IPS DF 19.7 (cell line): ENCODE measurements around the gene NDUFB6.
A peak's percentile ranks its signal among the peaks of the same experiment; 100 is the strongest.
"Not testable (repeated sequence)": the region's sequence is repeated elsewhere in the genome, so short reads cannot be mapped to it uniquely, and the experiment has no call there.

Source experiments
- DNase-seq: peaks from one replicate; pipeline ENCODE4 v3.0.0-alpha.2; 2013; ENCODE audit warnings: low read depth, low spot score

Gene NDUFB6

DNA sequence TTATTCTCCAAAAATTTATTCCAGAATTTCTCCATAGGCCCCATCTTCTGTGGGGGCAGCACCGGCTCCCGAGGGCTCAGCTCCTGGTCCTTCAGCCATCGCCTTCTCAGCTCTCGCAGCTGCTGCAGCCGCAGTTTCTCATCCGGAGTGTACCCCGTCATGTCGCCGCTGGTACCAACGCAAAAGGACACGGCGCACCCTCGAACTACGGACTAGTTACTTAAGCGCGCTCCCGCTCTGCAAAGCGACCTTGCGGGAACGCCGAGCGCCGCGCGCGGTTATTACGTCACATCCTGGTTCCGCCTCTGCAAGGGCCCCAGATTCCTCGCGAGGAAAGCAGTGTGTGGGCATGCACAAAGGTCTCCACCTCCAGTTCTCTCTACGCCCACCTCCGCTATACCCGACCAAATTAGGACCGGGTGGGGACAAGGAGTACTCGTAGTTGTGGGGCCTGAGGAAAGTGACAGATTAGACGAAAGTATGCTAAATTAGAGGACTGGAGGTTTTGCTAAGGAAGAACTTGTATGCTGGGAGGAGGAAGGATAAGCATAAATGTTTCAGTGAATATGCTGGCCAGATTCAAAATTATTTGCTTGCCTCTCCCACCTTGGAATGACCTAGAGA is at the start of gene NDUFB6:
Gene NDUFB6, minus strand, starts transcription at position 260 of the 624 bp plus-strand sequence. Its CDS starts 99 bp downstream, at position 161.
- DNase-seq: peak; percentile 90

GRCh38 chr9:32618261-32618660 is 45.3 kb upstream of the NDUFB6 start:
- DNase-seq: no peak

GRCh38 chr9:32606811-32607210 is 33.9 kb upstream of the NDUFB6 start:
- no peak for DNase-seq

DNA sequence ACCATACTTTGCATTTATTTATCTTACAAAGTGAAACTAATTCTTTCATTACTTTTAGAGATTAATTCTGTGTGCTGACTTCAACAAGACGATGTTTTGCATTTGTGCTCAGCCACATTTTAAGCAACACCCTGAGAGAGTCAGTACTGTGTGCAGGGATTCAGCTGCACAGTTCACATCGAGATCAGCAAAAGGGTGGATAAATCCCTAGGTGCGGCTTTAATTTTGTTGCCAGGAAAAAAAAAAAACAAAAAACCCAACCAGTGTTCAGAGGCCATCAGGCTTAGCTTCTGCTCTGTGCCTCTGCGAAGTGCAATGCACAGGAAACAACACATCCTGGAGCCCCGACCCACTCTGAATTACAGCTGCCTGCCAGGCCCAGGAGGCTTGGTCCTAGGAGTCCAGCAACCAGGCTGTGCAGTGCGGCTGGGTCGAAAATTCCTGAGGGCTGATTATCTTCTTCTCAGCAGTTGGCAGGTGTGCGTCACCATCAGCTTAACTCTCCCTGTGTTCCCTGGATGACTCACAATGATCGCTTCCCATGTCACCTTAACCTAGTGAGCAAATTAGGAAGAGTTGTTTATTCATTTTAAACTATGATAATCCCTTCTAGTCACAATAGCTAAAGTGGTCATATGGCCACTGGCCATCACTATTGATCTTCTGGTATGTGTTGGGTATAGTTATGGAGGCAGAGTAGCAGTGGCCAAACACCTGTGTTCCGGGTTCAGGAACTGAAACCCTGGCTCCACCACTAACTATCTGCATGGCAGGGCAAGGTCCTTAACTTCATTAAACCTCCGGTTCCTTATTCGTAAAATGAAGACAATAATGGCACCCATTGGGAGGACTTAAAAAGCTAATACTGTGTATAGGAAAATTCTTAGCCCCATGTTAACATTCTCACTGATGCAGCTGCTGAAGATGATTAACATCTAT is 31.2 kb upstream of the NDUFB6 start:
- DNase-seq: no peak

DNA sequence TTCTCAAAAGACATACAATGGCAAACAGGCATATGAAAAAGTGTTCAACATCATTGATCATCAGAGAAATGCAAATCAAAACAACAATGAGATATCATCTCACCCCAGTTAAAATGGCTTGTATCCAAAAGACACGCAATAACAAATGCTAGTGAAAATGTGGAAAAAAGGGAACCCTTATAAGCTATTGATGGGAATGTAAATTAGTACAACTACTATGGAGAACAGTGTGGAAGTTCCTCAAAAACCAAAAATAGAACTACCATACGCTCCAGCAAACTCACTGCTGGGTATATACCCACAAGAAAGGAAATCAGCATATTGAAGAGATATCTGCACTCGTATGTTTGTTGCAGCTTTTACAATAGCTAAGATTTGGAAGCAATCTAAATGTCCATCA is 26.1 kb upstream of the NDUFB6 start:
- DNase-seq: not testable (repeated sequence)

DNA sequence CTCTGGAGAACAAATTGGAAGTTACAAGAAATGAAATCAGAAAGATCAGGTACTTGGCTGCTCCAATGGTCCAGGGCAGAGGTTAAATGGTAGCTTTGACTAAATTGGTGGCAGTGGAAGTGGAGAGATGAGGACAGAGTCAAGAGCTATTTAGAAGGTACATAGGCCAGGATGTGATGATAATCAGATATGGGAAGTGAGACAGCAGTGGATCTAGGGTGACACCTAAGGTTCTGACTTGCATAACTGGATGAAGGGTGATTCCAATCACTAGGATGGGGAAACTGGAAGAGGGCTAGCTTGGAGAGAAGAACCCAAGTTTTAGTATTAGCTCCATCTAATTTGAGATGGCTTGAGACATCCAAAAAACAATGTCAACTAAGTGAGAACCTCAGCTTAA is 24.0 kb upstream of the NDUFB6 start:
- no peak for DNase-seq

DNA sequence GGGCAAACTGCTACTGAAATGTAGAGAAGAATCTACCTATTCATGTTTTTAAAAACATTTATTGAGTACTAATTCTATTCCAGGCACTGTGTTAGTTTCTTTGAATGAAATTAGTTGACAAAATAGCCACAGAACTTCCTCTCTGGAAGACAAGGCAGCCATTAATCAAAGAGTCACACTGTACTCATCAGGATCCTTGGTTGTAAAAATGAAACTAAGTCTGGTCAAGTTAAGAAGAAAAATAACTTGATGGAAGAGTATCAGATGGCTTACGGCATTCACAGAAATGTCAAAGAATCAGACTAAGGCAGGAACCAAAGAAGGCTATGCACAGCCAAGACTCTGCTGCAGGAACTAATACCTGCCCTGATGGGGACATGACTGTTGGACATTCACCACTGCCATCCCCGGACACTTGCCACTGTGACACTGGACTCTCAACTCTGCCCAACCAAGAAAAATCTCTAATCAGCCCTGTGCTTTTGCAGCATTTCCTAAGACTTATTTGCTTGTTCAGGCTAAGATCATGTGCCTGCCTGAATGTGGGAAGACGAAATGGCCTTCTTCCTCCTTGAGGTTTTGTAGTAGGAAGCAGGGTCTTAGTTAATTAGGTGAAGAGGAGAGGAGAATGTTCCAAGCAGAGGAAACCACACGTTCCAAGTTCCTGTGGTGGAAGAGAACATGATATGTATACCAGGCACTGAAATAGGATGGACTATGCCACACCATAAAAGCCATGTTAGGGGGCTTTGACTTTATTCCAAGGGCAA is 23.3 kb upstream of the NDUFB6 start:
- DNase-seq: no peak

- DNase-seq: no peak
Observed at GRCh38 chr9:32590898-32591297, 17.9 kb upstream of the NDUFB6 start.

GRCh38 chr9:32590476-32590875 is 17.5 kb upstream of the NDUFB6 start:
- DNase-seq: no peak

DNA sequence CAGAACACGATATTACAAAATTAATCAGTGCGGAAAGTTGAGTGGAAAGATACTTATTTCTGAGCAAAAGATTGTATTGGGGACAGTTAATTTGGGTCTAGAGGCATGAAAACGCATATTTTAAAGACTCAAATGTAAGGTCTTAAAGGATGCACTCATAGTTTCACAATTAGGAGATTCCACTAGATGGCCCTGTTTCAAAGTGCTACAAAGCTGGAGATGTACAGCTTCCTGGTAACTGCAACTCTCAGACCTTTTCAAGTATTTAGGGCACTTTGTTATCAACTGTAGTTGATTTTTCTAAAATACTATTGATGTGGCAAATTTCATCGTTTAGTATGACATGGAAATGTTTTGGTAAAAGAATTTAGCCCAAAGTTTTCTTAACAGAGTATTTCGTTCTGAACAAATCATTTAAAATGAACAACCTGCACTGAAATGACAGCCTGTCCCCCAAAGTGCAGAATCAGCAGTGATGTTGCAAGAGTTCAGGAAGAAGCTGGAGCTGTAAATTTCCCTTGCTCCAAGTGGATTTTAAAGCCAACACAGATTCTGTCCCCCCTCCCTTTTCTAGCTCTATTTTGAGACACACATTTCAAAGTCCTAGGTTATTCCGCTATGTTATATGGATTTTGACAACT is 16.2 kb upstream of the NDUFB6 start:
- DNase-seq: no peak

- no peak for DNase-seq
Observed at GRCh38 chr9:32587901-32588300, 14.9 kb upstream of the NDUFB6 start.

- DNase-seq: no peak
Observed at GRCh38 chr9:32584784-32585183, 11.8 kb upstream of the NDUFB6 start.

DNA sequence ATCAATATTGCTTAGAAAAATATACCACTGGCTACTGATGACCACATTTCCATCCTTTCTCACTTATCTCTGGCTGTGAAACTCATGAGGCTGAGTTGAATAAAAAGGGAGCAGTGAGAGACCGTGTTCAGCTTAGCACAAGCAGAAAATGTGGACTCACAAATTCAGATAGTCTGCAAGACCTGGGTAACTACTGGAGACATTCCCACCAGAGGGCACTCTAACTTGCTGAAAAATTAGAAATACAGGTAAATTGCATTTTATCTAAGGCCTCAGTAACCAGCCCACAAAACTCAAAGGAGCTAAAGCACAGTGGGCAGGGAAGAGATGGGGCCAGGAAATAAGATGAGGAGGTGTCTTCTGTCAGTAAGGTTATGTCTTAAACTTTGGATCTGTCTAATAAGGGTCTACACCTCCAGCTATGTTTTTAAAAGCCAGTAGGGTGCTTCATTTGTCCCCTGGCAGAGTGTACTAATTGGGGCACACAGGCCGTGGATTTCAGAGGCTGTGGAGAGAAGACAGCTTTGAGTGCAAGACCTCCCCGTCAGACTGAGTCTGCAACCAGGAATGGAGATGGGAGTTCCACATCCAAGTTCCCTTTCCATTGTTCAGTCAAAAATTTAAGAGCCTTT is 8.7 kb upstream of the NDUFB6 start:
- peak; percentile 28 for DNase-seq

DNA sequence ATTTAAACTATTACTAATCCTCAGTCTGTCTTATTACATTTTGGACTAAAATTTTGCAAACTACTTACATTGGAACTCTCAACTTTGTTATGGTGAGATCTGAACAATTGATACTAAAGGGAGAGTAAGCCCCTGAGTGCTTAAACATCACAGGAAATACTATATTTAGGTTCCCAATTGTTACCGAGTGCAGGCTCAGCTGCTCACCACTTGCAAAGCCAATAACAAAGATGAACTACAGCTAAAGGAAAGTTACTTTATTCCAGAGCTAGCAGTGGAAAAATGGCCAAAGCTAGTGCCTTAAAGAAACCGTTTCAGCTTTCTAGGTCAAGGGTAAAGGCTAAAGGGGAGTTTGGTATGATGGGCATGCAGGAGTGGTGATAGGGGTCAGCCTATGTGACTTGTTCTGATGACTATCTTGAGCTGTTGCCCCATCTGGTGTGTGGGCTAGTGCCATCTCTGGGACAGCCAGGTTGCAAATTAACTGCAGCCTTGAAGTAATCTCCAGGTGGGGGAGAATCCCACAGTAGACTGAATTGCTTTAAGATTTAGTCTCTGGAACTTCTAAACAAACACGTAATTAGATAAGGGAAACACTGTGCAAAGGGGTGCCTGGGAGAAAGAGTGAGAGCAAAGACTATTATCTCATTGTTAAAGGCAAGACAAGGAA is 7.8 kb upstream of the NDUFB6 start:
- DNase-seq: no peak

DNA sequence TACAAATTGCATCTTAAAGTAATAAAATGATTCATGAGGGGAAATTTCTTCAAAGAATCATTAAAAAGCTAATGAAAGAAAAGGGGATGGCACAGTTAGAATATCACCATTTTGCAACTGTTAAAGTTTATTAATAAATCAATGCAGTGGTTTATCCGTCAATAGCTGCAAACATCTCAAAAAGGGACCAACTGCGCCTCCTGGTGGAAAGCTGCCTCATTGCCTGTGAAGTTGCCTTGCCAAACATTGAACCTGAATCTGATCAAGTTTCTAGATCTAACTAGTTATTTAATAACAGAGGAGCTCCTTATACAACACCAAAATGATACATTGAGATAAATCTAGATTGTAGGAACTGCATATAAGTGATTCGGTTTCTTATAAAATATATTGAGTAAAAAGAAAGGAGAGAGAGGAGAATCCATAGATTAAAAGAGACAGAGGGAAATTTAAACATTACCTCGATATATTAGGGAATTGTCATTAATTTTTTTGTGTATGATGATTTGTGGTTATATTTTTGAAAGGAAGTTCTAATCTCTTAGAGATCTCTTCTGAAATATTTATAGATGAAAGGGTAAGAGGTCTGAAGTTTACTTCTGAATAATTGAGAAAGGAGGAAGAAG is 6.9 kb upstream of the NDUFB6 start:
- no peak for DNase-seq

DNA sequence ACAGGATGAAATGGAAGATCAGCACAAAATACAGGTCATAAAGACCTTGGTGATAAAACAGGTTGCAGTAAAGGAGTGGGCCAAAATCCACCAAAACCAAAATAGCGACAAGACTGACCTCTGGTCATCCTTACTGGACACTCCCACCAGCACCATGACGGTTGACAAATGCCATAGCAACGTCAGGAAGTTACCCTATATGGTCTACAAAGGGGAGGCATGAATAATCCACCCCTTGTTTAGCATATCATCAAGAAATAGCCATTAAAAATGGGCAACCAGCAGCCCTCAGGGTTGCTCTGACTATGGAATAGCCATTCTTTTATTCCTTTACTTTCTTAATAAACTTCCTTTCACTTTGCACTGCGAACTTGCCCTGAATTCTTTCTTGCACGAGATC is 6.0 kb upstream of the NDUFB6 start:
- DNase-seq: no peak

GRCh38 chr9:32577316-32577715 is 4.4 kb upstream of the NDUFB6 start:
- DNase-seq: no peak

DNA sequence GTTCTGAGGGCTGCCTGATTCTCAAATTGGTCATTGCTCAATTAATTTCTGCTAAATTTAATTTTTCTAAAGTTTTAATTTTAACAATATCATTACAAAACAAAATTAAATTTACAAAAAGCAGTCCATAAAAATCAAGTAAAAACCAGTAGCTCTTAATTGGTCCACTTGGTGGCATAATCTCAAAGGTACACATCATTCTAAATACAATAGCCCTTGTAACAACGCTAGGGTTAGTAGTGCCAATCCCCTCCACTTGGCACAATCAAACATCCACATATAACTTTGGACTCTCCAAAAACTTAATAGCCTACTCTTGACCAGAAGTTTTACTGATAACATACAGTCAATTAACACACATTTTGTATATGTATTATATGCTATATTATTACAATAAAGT is 1.9 kb upstream of the NDUFB6 start:
- no peak for DNase-seq

DNA sequence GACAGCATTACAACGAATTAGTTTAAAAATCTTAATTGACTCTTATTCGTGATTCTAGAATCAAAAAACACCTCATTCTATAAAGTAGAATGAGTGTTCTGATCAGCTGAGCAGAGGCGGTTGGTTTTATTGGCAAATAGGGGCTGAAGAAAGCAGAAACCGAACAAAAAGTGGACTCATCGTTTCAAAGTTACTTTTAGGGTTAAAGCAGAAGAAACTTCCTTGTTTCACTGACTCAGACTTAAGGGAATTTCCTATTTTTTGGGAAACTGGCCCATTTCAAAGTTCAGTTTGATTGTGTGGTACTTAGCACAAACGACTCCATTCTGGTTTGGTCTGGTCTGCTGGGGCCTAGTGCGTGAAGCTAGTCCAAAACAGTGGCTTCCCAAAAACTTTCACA is 862 bp upstream of the NDUFB6 start:
- DNase-seq: no peak
